Forelimb muscle (tissue), 1 donor: ENCODE data around the gene RMND5A. TPM values are rescaled to one million over a fixed set of nuclear protein-coding genes. Genes with fewer than 3 reads are reported as not detected.

ENCODE experiments used
- DNase-seq: peaks from one replicate; pipeline ENCODE4 v3.0.0-alpha.2; 2013; ENCODE audit warnings: low read depth
- polyA plus RNA-seq: library from polyadenylated mRNA; unstranded; fragments of 120-200 nt; gene quantifications from one replicate; pipeline ENCODE4 v1.2.1, GENCODE V29; 2013; ENCODE audit not compliant: insufficient read length

Gene RMND5A
- polyA plus RNA-seq, 1 donor: 36.9 TPM

GRCh38 chr2:86791573-86791972 is 71.5 kb downstream of the RMND5A start:
- no peak for DNase-seq

GRCh38 chr2:86793752-86794151 is 73.7 kb downstream of the RMND5A start:
- no peak for DNase-seq

GRCh38 chr2:86794861-86795260 is 74.8 kb downstream of the RMND5A start:
- DNase-seq: no peak

- no peak for DNase-seq
Observed at GRCh38 chr2:86800856-86801567, 80.9 kb downstream of the RMND5A start.

- DNase-seq: no peak
Observed at GRCh38 chr2:86806059-86806857, 86.2 kb downstream of the RMND5A start.

GRCh38 chr2:86807133-86807467 is 87.0 kb downstream of the RMND5A start:
- no peak for DNase-seq

GRCh38 chr2:86807468-86808275 is 87.6 kb downstream of the RMND5A start:
- DNase-seq: no peak

- DNase-seq: peak; percentile 41
Observed at GRCh38 chr2:86808315-86809161, 88.4 kb downstream of the RMND5A start.

- DNase-seq: no peak
Observed at GRCh38 chr2:86809481-86810121, 89.5 kb downstream of the RMND5A start.

GRCh38 chr2:86815611-86816010 is 95.5 kb downstream of the RMND5A start:
- DNase-seq: no peak

- no peak for DNase-seq
Observed at GRCh38 chr2:86818114-86818801, 98.2 kb downstream of the RMND5A start.

GRCh38 chr2:86818957-86819356 is 98.9 kb downstream of the RMND5A start:
- no peak for DNase-seq

- DNase-seq: no peak
Observed at GRCh38 chr2:86821306-86821705, 101.2 kb downstream of the RMND5A start.

GRCh38 chr2:86821842-86822241 is 101.8 kb downstream of the RMND5A start:
- DNase-seq: no peak

- no peak for DNase-seq
Observed at GRCh38 chr2:86822668-86823345, 102.7 kb downstream of the RMND5A start.

- DNase-seq: no peak
Observed at GRCh38 chr2:86825036-86825692, 105.1 kb downstream of the RMND5A start.

- DNase-seq: no peak
Observed at GRCh38 chr2:86825693-86826381, 105.7 kb downstream of the RMND5A start.

- no peak for DNase-seq
Observed at GRCh38 chr2:86826951-86827350, 106.9 kb downstream of the RMND5A start.
